Liver (tissue), 9 donors: Measurements from ENCODE around the gene KIF6. TPM values are rescaled to one million over a fixed set of nuclear protein-coding genes. Genes with fewer than 3 reads are reported as not detected.

Experiments used
- DNase-seq: peaks from one replicate; pipeline ENCODE4 v3.0.0-alpha.2; 2017; ENCODE audit warnings: low spot score
- H3K27ac ChIP-seq, 2 donors: one replicate each; pipeline ENCODE4 v1.7.0; 2013; ENCODE audit warnings: inconsistent platforms in 2 of 2, low read length in 2 of 2, control low read depth in 1 of 2, low read depth in 1 of 2, mild to moderate bottlenecking in 1 of 2
- H3K27me3 ChIP-seq, 4 donors: one replicate each; pipeline versions ENCODE4 v1.6.1 to v1.7.0; 2013; ENCODE audit warnings: low read length in 3 of 4, inconsistent platforms in 1 of 4, mild to moderate bottlenecking in 1 of 4, moderate library complexity in 1 of 4; ENCODE audit not compliant: control insufficient read depth in 4 of 4, insufficient read depth in 4 of 4
- H3K36me3 ChIP-seq, 4 donors: one replicate each; pipeline versions ENCODE4 v1.6.1 to v1.7.0; 2013; ENCODE audit warnings: low read length in 3 of 4, mild to moderate bottlenecking in 3 of 4, low read depth in 1 of 4, moderate library complexity in 1 of 4; ENCODE audit not compliant: control insufficient read depth in 4 of 4, insufficient read depth in 3 of 4
- H3K4me1 ChIP-seq, 4 donors: one replicate each; pipeline versions ENCODE4 v1.6.1 to v1.7.0; 2013; ENCODE audit warnings: low read length in 3 of 4, mild to moderate bottlenecking in 3 of 4, moderate library complexity in 1 of 4; ENCODE audit not compliant: control insufficient read depth in 4 of 4, insufficient read depth in 4 of 4
- H3K4me3 ChIP-seq, 3 donors: one replicate each; pipeline versions ENCODE4 v1.6.1 to v1.7.0; 2013; ENCODE audit warnings: low read length in 3 of 3, control low read depth in 1 of 3, low read depth in 1 of 3, mild to moderate bottlenecking in 1 of 3
- H3K9ac ChIP-seq, 2 donors: one replicate each; pipeline ENCODE4 v1.7.0; 2013; ENCODE audit warnings: low read length in 2 of 2, mild to moderate bottlenecking in 2 of 2, moderate library complexity in 2 of 2, control low read depth in 1 of 2, low read depth in 1 of 2
- H3K9me3 ChIP-seq, 4 donors: one replicate each; pipeline versions ENCODE4 v1.6.1 to v1.7.0; 2013; ENCODE audit warnings: low read length in 3 of 4; ENCODE audit not compliant: control insufficient read depth in 4 of 4
- ATF3 ChIP-seq: IDR thresholded peaks from 2 replicates; pipeline ENCODE4 v1.6.1; 2016; ENCODE audit warnings: antibody characterized with exemption
- CTCF ChIP-seq: fragments of 150-350 bp; IDR thresholded peaks from 2 replicates; pipeline ENCODE4 v1.5.1; 2017; ENCODE audit warnings: improper control_type of control experiment, low read depth, low read length; ENCODE audit not compliant: missing input control
- EGR1 ChIP-seq, 2 donors: IDR thresholded peaks; 2 replicates each; pipeline ENCODE4 v1.6.1; 2016 to 2018; ENCODE audit warnings: antibody characterized with exemption in 2 of 2, low read depth in 2 of 2
- FOXA1 ChIP-seq: IDR thresholded peaks from 2 replicates; pipeline ENCODE4 v1.6.1; 2016; ENCODE audit warnings: antibody characterized with exemption
- FOXA2 ChIP-seq: IDR thresholded peaks from 2 replicates; pipeline ENCODE4 v1.6.1; 2016; ENCODE audit warnings: antibody characterized with exemption
- GABPA ChIP-seq, 2 donors: IDR thresholded peaks in 1 of 2; conservative IDR thresholded peaks in 1 of 2; 2 replicates each; pipeline ENCODE4 v1.6.1; 2016; ENCODE audit warnings: antibody characterized with exemption in 2 of 2, mild to moderate bottlenecking in 1 of 2, moderate library complexity in 1 of 2
- HNF4A ChIP-seq, 2 donors: conservative IDR thresholded peaks; 2 replicates each; pipeline ENCODE4 v1.6.1; 2016; ENCODE audit warnings: antibody characterized with exemption in 2 of 2, mild to moderate bottlenecking in 2 of 2
- HNF4G ChIP-seq: IDR thresholded peaks from 2 replicates; pipeline ENCODE4 v1.6.1; 2016; ENCODE audit warnings: antibody characterized with exemption
- JUND ChIP-seq, 2 donors: IDR thresholded peaks; 2 replicates each; pipeline ENCODE4 v1.6.1; 2016; ENCODE audit warnings: antibody characterized with exemption in 2 of 2
- MAX ChIP-seq: IDR thresholded peaks from 2 replicates; pipeline ENCODE4 v1.6.1; 2016; ENCODE audit warnings: antibody characterized with exemption
- NR2F2 ChIP-seq: IDR thresholded peaks from 2 replicates; pipeline ENCODE4 v1.6.1; 2016; ENCODE audit warnings: antibody characterized with exemption
- RAD21 ChIP-seq, 2 donors: IDR thresholded peaks; 2 replicates each; pipeline ENCODE4 v1.6.1; 2016; ENCODE audit warnings: antibody characterized with exemption in 2 of 2, mild to moderate bottlenecking in 2 of 2
- REST ChIP-seq: IDR thresholded peaks from 2 replicates; pipeline ENCODE4 v1.6.1; 2016; ENCODE audit warnings: antibody characterized with exemption, mild to moderate bottlenecking
- RXRA ChIP-seq, 2 donors: IDR thresholded peaks; 2 replicates each; pipeline ENCODE4 v1.6.1; 2017 to 2018; ENCODE audit warnings: antibody characterized with exemption in 2 of 2, mild to moderate bottlenecking in 1 of 2
- SP1 ChIP-seq: IDR thresholded peaks from 2 replicates; pipeline ENCODE4 v1.6.1; 2018; ENCODE audit warnings: antibody characterized with exemption, mild to moderate bottlenecking
- TAF1 ChIP-seq: conservative IDR thresholded peaks from 2 replicates; pipeline ENCODE4 v1.6.1; 2016; ENCODE audit warnings: antibody characterized with exemption, mild to moderate bottlenecking
- YY1 ChIP-seq: IDR thresholded peaks from 2 replicates; pipeline ENCODE4 v1.6.1; 2016; ENCODE audit warnings: antibody characterized with exemption, mild to moderate bottlenecking
- ZBTB33 ChIP-seq: IDR thresholded peaks from 2 replicates; pipeline ENCODE4 v1.6.1; 2016; ENCODE audit warnings: antibody characterized with exemption
- WGBS: extraction: QIAGEN DNeasy Blood & Tissue Kit; methylation state at CpG from one replicate; pipeline ENCODE4 v1.1.7; 2013; 5-methylcytosine and 5-hydroxymethylcytosine counted together
- polyA plus RNA-seq, 2 donors: library from polyadenylated mRNA; stranded (reverse) in 1 of 2; unstranded in 1 of 2; fragments of 200-250 nt in 1 of 2; fragments of >200 nt in 1 of 2; fragmentation: Nextera tagmentation in 1 of 2; extraction: Ambion mirVana in 1 of 2; gene quantifications; one replicate each; pipeline versions ENCODE4 v1.2.1 to v1.2.3, GENCODE V29; 2013 to 2015
- total RNA-seq, 2 donors: library from RNA; depleted of rRNA; stranded (reverse); fragments of >200 nt; gene quantifications; one replicate each; pipeline ENCODE4 v1.2.3, GENCODE V29; 2014
- donor health status: healthy.
- donor health status: healthy.
- donor health status: healthy.
- donor health status: healthy.
- donor health status: healthy.

The KIF6 gene
- total and polyA plus RNA-seq, 4 donors, result 0.17 to 7.5 (median 0.29) TPM

GRCh38 chr6:39465539-39465938 is 259.7 kb downstream of the KIF6 start:
- Histone ChIP-seq H3K4me3 (no peak overlapping the region), H3K36me3 (no peaks in the 10 kb centered on the region), H3K27me3 (no peaks in the 10 kb centered on the region), H3K27ac (no peak overlapping the region), H3K9ac (no peak overlapping the region), H3K9me3 (peaks cover 0 to 2% (median 0%) of the 10 kb centered on the region in 4 donors), H3K4me1 (no peaks in the 10 kb centered on the region)
- no peak for TF ChIP-seq CTCF
- TF ChIP-seq ATF3, result no peak
- no peak for TF ChIP-seq YY1
- TF ChIP-seq HNF4A (conservative IDR thresholded peaks at IDR 0.05), result no peak
- no peak for TF ChIP-seq ZBTB33
- TF ChIP-seq SP1, result no peak
- no peak for TF ChIP-seq FOXA2
- no peak for TF ChIP-seq RAD21 (IDR thresholded peaks at IDR 0.05)
- TF ChIP-seq FOXA1, result no peak
- no peak for TF ChIP-seq EGR1 (IDR thresholded peaks at IDR 0.05; ENCODE audit: low read depth in 2 of 2)
- no peak for TF ChIP-seq MAX
- no peak for TF ChIP-seq HNF4G
- no peak for TF ChIP-seq REST
- no peak for TF ChIP-seq TAF1
- TF ChIP-seq RXRA (IDR thresholded peaks at IDR 0.05), result no peak
- no peak for TF ChIP-seq NR2F2
- TF ChIP-seq GABPA (IDR thresholded peaks at IDR 0.05 in 1 of 2, conservative IDR thresholded peaks at IDR 0.05 in 1 of 2), result no peak
- TF ChIP-seq JUND (IDR thresholded peaks at IDR 0.05), result no peak
- no peak for DNase-seq
- WGBS, result 72% methylated on average over 1 of the region's 1 CpG
